CD4-positive, alpha-beta T cell treated with Interleukin-4 for 4 hours (primary cell): ENCODE measurements around the gene RPL32.

Source experiments
- DNase-seq: peaks from one replicate; pipeline ENCODE4 v3.0.0-alpha.2; 2020

The RPL32 gene

DNA sequence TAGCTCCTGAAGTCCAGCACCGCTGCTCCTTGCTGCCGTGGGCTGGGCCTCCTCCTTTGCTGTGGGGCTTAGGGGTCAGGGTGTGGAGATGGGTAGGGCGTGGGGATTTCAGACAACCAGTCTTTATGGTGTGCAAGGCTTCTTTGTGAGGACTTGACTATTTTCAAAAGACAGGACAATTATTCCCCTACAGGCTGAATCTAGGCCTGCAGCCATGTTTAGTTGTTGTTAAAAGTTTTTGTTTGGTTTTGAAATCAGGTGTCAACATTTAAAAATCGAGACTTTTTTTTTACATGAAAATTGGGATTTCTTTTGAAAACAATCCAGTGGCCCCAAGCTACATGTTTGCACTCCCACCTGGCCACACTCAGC, 10.6 kb downstream of the RPL32 start:
- DNase-seq: no peak

DNA sequence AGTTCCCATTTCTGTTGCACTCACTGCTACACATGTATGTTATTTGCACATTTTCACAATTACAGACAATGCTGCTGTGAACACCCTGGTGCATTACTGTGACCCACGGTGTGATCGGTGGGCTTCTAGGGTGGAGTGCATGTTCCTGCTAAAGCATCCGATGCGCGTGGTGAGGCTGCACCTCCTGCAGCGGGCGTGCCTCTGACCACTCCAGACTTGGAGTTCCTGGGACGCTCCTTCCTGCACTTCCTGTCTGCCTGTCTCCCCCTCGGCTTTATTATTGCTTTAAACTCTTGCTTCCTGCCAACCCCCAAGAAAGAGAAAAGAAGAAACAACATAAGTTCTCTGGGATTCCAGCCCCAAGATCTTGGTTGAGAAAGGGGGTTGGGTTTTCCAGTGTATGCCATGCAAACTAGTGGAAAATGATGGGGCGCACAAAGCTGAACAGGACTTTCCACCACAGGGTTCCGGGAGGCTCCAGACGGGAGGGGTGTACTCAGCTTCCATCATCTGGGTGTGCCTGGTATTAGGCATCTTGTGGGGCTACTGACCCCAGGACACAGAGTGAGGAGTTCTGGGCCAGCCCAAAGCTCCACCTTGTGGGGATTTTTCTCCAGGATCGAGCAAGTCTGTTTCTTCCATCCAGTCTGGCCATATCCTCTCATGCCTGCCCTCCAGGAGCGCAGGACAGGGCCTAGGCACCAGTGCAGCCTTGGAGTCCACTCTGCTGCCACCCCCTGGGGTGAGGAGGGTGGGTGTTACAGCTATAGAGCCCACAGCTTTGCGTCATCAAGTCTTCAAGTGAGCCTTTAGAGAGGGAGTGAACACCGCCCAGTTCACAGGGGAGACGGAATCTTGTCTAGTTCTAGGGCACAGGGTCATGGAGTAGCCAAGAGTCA, 11.2 kb downstream of the RPL32 start:
- no peak for DNase-seq

- DNase-seq: no peak
Observed at GRCh38 chr3:12829404-12829803, 12.0 kb downstream of the RPL32 start.

GRCh38 chr3:12828751-12829150, 12.6 kb downstream of the RPL32 start:
- DNase-seq: no peak

DNA sequence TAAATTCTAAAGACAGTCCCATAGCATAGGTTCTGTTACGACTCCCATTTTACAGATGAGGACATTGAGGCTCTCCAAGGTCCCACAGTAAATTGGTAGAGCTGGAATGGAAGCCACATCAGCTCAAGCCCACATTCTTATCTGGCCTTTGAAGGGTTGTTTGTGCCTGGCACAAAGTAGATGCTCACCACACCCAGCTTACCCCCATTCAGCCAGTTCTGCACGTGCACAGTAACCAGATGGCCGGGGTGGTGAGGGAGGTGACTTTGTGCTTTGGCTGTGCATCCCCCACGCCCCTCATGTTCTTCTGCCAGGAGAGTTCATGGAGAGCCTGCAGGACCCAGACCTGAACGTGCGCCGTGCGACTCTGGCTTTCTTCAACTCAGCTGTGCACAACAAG, 16.2 kb downstream of the RPL32 start:
- no peak for DNase-seq

DNA sequence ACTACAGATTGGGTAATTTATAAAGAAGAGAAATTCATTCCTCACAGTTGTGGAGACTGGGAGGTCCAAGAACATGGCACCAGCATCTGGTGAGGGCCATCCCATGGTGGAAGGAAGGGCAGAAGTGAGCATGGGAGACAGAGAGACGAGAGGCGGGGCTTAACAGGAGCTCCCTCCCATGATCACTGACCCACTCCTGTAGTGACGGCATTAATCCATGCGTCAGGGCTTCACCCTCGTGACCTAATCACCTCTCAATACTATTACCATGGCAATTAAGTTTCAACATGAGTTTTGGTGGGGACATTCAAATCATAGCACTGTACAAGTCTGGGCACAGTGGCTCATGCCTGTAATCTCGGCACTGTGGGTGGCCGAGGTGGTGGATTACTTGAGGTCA, 17.1 kb downstream of the RPL32 start:
- no peak for DNase-seq

DNA sequence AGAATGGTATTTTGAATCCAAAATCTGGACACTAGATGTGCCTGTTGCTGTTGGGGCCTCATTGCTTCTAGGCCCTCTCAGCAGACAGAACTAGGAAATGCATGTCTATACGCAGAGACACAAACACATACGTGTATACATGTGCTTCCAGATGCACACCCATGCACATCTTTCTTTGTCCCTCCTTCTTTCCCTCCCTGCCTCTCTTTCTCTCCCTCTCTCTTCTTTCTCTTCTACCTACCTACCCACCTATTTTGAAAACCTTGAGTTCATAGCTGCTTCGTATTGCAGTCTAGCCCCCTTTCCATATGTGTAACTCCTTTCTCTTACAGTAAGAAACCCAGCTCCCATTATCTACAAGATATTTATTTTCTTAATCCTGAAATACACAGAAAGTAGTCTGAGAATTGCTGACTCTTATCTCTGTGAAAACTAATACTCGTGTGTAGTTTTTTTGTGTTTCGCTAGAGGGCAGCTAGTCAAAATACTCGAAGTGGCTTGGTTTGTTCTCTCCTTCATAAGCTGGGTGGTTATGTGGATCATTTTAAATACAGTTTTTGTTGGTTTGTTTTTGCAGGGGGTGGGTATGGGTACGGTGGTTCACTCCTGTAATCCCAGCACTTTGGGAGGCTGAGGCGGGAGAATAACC, 18.5 kb downstream of the RPL32 start:
- no peak for DNase-seq

- no peak for DNase-seq
Observed at GRCh38 chr3:12818773-12819172, 22.6 kb downstream of the RPL32 start.

DNA sequence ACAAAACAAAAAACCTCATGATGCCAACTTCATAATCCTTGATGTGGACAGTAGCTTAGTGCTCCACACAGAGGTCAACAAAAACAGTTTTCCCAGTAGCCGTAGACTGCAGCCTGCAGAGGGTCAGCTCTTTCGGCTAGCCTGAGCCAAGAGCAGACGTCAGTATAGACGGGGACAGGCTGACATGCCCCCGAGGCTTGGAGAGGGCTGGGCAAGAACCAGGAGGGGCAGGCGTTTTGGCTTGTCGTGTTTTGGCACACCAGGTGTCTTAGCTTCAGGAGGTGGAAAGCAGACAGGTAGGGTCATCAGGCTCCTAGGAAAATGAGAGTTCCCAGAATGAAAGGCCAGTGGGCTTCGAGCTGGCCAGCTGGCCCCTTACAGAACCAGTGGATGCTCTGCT, 23.1 kb downstream of the RPL32 start:
- DNase-seq: no peak

DNA sequence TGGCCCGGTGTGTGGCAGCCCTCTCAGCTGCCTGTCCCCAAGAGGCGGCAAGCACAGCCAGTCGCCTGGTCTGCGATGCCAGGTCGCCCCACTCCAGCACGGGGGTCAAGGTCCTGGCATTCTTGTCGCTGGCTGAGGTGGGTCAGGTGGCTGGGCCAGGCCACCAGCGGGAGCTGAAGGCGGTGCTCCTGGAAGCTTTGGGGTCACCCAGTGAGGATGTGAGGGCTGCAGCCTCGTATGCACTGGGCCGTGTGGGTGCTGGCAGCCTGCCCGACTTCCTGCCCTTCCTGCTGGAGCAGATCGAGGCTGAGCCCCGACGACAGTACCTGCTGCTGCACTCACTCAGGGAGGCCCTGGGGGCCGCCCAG, 24.0 kb downstream of the RPL32 start:
- DNase-seq: no peak

DNA sequence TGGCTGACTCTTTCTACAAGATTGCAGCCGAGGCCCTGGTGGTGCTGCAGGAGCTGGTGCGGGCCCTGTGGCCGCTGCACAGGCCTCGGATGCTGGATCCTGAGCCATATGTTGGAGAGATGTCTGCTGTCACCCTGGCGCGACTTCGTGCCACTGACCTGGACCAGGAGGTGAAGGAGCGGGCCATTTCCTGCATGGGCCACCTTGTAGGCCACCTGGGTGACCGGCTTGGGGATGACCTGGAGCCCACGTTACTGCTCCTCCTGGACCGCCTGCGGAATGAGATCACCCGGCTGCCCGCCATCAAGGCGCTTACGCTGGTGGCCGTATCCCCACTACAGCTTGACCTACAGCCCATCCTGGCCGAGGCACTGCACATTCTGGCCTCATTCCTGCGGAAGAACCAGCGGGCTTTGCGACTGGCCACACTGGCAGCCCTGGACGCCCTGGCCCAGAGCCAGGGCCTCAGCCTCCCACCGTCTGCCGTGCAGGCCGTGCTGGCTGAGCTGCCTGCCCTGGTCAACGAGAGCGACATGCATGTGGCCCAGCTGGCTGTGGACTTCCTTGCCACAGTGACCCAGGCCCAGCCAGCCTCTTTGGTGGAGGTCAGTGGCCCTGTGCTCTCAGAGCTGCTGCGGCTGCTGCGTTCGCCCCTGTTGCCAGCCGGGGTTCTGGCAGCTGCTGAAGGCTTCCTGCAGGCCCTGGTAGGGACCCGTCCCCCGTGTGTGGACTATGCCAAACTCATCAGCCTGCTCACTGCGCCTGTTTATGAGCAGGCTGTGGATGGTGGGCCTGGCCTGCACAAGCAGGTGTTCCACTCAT, 24.6 kb downstream of the RPL32 start:
- DNase-seq: no peak

- DNase-seq: no peak
Observed at GRCh38 chr3:12815719-12816118, 25.6 kb downstream of the RPL32 start.

- no peak for DNase-seq
Observed at GRCh38 chr3:12815078-12815477, 26.3 kb downstream of the RPL32 start.

GRCh38 chr3:12813967-12814366, 27.4 kb downstream of the RPL32 start:
- DNase-seq: no peak

DNA sequence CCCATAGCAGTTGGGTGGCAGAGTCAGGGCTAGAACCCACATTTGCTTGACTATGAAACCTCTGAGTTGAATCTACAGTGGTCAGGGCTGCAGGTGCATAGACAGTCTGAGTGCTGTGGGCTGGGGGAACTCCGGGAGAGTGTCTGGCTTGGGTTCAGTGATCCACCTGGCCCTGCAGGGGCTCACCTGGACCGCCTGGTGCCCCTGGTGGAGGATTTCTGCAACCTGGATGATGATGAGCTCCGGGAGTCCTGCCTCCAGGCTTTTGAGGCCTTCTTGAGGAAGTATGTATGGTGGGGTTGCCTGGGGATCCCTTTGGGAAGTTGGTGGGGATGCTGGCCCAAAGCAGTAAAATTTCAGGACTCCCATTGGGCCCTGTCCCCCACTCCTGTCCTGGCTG, 28.6 kb downstream of the RPL32 start:
- no peak for DNase-seq

GRCh38 chr3:12810961-12811360, 30.4 kb downstream of the RPL32 start:
- no peak for DNase-seq

- peak; percentile 88 for DNase-seq
Observed at GRCh38 chr3:12810013-12810780, 31.2 kb downstream of the RPL32 start.

DNA sequence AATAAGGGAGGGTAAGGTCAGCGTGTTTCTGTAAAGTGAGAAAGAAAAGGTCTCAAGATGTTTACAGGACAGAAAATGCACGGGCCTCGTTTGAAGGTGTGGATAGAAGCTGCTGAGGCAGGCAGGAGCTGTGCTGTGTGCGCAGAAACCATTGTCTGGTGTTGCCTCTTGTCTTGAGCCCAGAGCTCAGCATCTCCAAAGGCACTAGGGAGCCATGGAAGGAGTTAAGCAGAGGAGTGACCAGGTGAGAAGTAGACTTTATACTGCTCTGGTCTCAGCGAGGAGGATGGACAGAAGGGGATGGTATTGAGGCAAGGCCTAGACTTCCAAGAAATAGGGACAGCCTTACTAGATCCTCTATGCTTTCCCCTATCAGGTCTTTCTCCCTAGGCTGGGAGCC, 31.9 kb downstream of the RPL32 start:
- DNase-seq: no peak

- no peak for DNase-seq
Observed at GRCh38 chr3:12809001-12809400, 32.4 kb downstream of the RPL32 start.

DNA sequence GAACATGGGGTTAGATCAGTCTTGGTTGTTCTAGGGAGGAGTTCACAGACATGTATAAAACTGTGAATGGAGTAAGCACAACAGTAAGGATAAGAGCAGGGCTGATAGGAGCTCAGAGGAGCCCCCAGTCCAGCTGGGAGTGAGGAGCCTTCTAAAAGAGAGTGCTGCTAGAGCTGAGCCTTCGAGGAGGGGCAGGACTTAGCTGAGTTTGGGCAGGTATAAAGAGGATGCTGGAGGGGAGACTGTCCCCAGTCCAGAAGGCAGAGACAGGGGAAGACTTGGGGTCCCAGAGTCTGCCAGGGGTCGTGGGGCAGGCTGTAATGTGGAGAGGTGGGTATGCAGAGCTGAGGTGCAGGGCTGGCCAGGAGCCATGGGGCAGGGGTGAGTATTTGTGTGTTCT, 32.8 kb downstream of the RPL32 start:
- no peak for DNase-seq

- no peak for DNase-seq
Observed at GRCh38 chr3:12807601-12808359, 33.6 kb downstream of the RPL32 start.

- no peak for DNase-seq
Observed at GRCh38 chr3:12807066-12807465, 34.3 kb downstream of the RPL32 start.
